NB4 (cell line): ENCODE measurements around the gene ITPK1.

Experiments used
- MYC ChIP-seq: IDR thresholded peaks from 2 replicates; pipeline ENCODE4 v1.6.1; 2011; ENCODE audit warnings: low read depth, low read length
- TF ChIP-seq, protein P1 (sequence below): IDR thresholded peaks from one replicate; pipeline ENCODE4 v1.5.1; 2012; ENCODE audit warnings: low read depth, low read length

DNA sequence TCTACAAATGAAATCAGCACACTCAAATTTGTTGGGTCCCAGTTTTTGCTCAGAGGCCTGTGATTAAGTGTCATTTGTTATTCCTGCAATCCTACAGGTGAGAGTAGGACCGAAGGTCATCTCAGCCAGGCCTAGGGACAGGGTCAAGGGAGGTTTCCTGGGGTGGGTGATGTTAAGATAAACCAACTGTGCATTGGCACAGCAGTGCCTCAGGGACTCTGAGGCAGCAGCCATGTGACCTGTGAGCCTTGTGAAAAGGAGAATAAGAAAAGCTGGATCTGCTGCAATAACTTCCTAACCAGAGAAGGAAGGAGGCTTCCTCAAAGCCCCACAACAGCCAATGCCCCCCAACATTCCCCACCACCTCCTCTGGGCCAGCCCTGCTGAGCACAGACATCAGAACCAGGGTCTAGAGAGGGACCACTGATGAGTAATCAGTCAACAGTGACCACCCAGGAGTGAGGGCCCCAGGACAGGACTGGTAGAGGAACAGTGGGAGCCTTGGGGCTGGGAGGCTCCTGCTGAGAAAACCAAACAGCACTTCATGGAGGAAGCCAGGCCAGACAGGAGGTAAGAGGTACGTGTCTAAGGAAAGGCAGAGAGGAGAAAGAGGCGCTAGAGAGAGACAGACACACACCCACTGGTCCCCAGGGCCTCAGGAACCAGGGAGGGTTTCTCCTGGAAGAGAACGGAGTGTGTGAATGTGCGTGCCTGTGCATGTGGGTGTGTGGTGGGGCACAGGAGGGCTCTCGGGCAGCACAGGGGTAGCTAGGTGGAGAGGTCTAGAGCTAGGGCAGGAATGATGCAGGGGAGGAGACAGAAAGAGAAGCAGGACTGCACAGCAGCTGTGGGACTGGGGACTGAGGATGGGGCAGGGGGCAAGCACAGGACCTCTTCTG, 82.4 kb downstream of the ITPK1 start:
- TF ChIP-seq MYC, result no peak
- TF ChIP-seq, protein P1, sequence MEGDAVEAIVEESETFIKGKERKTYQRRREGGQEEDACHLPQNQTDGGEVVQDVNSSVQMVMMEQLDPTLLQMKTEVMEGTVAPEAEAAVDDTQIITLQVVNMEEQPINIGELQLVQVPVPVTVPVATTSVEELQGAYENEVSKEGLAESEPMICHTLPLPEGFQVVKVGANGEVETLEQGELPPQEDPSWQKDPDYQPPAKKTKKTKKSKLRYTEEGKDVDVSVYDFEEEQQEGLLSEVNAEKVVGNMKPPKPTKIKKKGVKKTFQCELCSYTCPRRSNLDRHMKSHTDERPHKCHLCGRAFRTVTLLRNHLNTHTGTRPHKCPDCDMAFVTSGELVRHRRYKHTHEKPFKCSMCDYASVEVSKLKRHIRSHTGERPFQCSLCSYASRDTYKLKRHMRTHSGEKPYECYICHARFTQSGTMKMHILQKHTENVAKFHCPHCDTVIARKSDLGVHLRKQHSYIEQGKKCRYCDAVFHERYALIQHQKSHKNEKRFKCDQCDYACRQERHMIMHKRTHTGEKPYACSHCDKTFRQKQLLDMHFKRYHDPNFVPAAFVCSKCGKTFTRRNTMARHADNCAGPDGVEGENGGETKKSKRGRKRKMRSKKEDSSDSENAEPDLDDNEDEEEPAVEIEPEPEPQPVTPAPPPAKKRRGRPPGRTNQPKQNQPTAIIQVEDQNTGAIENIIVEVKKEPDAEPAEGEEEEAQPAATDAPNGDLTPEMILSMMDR, result no peak
